Heart left ventricle (tissue), 16 donors: Measurements from ENCODE around the gene XDH. TPM values are rescaled to one million over a fixed set of nuclear protein-coding genes. Genes with fewer than 3 reads are reported as not detected.

Source experiments
- ATAC-seq, 4 donors: fragments of 200-7000 bp; cut with Tn5 transposase; one replicate each; pipeline ENCODE4 v1.9.1; 2020 to 2022; ENCODE audit warnings: moderate library complexity in 4 of 4, mild to moderate bottlenecking in 3 of 4, moderate number of reproducible peaks in 1 of 4
- DNase-seq, 5 donors: peaks; one replicate each; pipeline ENCODE4 v3.0.0-alpha.2; 2020
- H3K27ac ChIP-seq, 12 donors: fragments of 200-600 bp; sonication (generic) in 4 of 12; one replicate each; pipeline versions ENCODE4 v1.5.0 to v1.8.0; 2016 to 2022; ENCODE audit warnings: mild to moderate bottlenecking in 2 of 12
- H3K27me3 ChIP-seq, 9 donors: fragments of 200-600 bp; sonication (generic) in 2 of 9; one replicate each; pipeline versions ENCODE4 v1.5.1 to v1.8.0; 2016 to 2022; ENCODE audit warnings: mild to moderate bottlenecking in 3 of 9
- H3K36me3 ChIP-seq, 9 donors: fragments of 200-600 bp; sonication (generic) in 2 of 9; one replicate each; pipeline versions ENCODE4 v1.5.0 to v1.8.0; 2018 to 2022; ENCODE audit warnings: mild to moderate bottlenecking in 2 of 9
- H3K4me1 ChIP-seq, 12 donors: fragments of 200-600 bp; sonication (generic) in 4 of 12; one replicate each; pipeline versions ENCODE4 v1.5.0 to v1.8.0; 2016 to 2022; ENCODE audit warnings: mild to moderate bottlenecking in 3 of 12
- H3K4me3 ChIP-seq, 12 donors: fragments of 200-600 bp; sonication (generic) in 4 of 12; one replicate each; pipeline versions ENCODE4 v1.5.0 to v1.8.0; 2017 to 2022; ENCODE audit warnings: mild to moderate bottlenecking in 9 of 12, moderate library complexity in 4 of 12
- H3K9me3 ChIP-seq, 12 donors: fragments of 200-600 bp; sonication (generic) in 4 of 12; one replicate each; pipeline versions ENCODE4 v1.5.0 to v1.8.0; 2016 to 2022; ENCODE audit warnings: mild to moderate bottlenecking in 1 of 12
- POLR2A ChIP-seq, 2 donors: fragments of 450-650 bp; IDR thresholded peaks; one replicate each; pipeline ENCODE4 v1.6.1; 2017; ENCODE audit warnings: antibody characterized with exemption in 2 of 2, mild to moderate bottlenecking in 2 of 2, moderate library complexity in 2 of 2
- WGBS, 4 donors: extraction: QIAGEN DNeasy Blood & Tissue Kit in 2 of 4; methylation state at CpG; one replicate each; pipeline versions ENCODE4 v1.1.5 to v1.1.7; 2013 to 2018; 5-methylcytosine and 5-hydroxymethylcytosine counted together
- intact Hi-C, 10 donors: fragments of 100-400 bp; cut with DNase I; formaldehyde crosslinking; loops; one replicate each; pipeline versions ENCODE4 v1.11.1 to v1.14.2; 2022
- long read RNA-seq, 3 donors: library from polyadenylated mRNA; unstranded; transcript quantifications; one replicate each; pipeline ENCODE4 v2.0.0, GENCODE V29; 2020 to 2021
- polyA plus RNA-seq, 2 donors: library from polyadenylated mRNA; stranded (reverse); fragments of 200-250 nt; gene quantifications; one replicate each; pipeline ENCODE4 v1.2.3, GENCODE V29; 2013
- total RNA-seq, 9 donors: library from RNA; depleted of rRNA in 2 of 9; stranded (reverse); fragments of >200 nt in 2 of 9; fragmentation: NEBNext Ultra II Directional in 3 of 9; extraction: Animal tissue kit (Norgen Biotek cat#: 25700) in 3 of 9; gene quantifications; one replicate each; pipeline versions ENCODE4 v1.1.0 to v1.2.4, GENCODE V29; 2016 to 2023
- TF ChIP-seq, protein P1 (sequence below), 12 donors: fragments of 200-600 bp; sonication (generic) in 4 of 12; IDR thresholded peaks; one replicate each; pipeline versions ENCODE4 v1.5.0 to v1.8.0; 2018 to 2022; ENCODE audit warnings: antibody characterized with exemption in 12 of 12, mild to moderate bottlenecking in 5 of 12
- donor health status: ischemic (EF 13 %, LVEDD 7.1; RV severe dilation, severe dysfunction).
- donor health status: healthy with polysubstance abuse.
- donor health status: DM: no; HTN: yes; CAD: no.
- donor health status: DM: no; HTN: no; CAD: no.
- donor health status: ischemic (EF 25% LVEDD 6.9; RV normal size, moderate dysfunction).
- donor health status: ischemic (EF 25% LVEDD 5.7; RV mildly dilated, moderate dysfunction).
- donor health status: healthy.
- donor health status: DM: yes; HTN: yes; CAD: no.
- donor health status: ischemic (EF 35%, LVEDD 5.7; RV mildly dilated, moderate dysfunction).
- donor health status: nonischemic (EF 11% LVEDD 7.7; RV severe dilation, severe dysfunction).
- donor health status: DM: yes; HTN: yes; CAD: no.
- donor health status: PGD.
- donor health status: ischemic (EF 29% LVEDD 5.4; RV normal size, mild dysfunction).
- donor health status: nonischemic (EF 23%, LVEDD 6.1; RV moderate dilation, normal function).

Gene XDH
- under 1 TPM in 1 of 9 donors, not detected in 8; 0.08 TPM for total RNA-seq
- polyA plus RNA-seq, result under 1 TPM in 1 of 2 donors, not detected in 1; 0.06 TPM
- long read RNA-seq, donor 1, result 0 reads
- long read RNA-seq, donor 2, result 0 reads
- long read RNA-seq, donor 3, result 0 reads

DNA sequence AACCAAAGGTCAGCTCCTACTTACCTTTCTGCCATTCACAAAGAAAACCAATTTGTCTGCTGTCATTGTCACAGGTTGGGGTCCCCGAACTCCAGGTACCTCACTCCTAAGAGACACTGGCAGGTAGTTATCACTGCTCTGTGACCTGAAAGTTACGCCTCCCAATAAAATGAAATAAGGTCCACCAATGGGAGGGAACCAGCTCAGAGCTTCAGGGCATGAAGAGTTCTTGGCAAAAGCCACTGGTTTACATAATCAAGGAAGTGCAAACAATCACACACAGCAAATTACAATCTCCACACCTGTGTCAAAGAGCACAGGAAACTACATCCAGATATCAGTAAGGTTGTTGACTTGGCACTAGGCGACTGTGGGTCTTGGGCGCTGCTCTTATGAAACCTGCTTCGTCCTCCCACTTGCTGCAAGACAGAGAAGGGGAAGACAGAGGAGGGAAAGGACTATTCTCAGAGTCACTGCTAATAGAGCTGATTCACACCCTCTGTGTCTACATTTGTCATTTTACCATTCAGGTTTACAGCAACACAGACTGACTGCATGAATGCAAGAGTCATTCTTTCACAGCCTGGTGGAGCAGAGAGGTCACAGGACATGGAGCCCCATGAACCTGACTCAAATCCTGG is at the start of gene XDH:
Gene XDH, minus strand, starts transcription at position 142 of the 641 bp plus-strand sequence. Its CDS starts 76 bp downstream, at position 66.
- Histone ChIP-seq H3K36me3 (no peaks in the 10 kb centered on the region), H3K4me1 (no peaks in the 10 kb centered on the region), H3K4me3 (no peak within 1 kb of the TSS), H3K27ac (no peak within 1 kb of the TSS), H3K9me3 (peaks cover 0 to 20% (median 12%) of the 10 kb centered on the region in 12 donors), H3K27me3 (no peaks in the 10 kb centered on the region)
- TF ChIP-seq, protein P1, sequence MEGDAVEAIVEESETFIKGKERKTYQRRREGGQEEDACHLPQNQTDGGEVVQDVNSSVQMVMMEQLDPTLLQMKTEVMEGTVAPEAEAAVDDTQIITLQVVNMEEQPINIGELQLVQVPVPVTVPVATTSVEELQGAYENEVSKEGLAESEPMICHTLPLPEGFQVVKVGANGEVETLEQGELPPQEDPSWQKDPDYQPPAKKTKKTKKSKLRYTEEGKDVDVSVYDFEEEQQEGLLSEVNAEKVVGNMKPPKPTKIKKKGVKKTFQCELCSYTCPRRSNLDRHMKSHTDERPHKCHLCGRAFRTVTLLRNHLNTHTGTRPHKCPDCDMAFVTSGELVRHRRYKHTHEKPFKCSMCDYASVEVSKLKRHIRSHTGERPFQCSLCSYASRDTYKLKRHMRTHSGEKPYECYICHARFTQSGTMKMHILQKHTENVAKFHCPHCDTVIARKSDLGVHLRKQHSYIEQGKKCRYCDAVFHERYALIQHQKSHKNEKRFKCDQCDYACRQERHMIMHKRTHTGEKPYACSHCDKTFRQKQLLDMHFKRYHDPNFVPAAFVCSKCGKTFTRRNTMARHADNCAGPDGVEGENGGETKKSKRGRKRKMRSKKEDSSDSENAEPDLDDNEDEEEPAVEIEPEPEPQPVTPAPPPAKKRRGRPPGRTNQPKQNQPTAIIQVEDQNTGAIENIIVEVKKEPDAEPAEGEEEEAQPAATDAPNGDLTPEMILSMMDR (IDR thresholded peaks at IDR 0.05), result no peak
- TF ChIP-seq POLR2A (IDR thresholded peaks at IDR 0.05), result no peak
- 75 to 89% (median 81%) methylated on average over 5 of the region's 5 CpGs for WGBS, 4 donors
- ATAC-seq (no peak), DNase-seq (no peak)
- intact Hi-C loops, result no loop called here

DNA sequence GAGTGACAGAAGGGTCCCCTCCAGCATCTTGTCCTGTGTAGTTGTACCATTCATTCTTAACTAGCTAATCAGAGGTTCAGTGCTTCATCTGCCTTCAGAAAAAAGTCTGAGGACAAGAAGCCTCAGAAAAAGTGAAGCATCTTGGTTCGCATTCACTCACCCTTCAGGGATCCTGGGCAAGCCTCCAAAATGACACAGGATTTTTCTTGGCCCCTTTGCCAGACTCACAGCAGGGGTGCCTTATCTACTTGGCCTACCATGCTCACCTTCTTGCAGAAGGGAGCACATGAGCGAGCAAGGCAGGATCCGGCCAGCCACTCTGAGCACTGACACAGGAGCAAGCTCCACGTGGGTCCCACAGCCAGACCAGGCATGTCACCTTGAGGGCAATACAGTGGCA is 43.1 kb upstream of the XDH start:
- Histone ChIP-seq H3K4me1 (no peaks in the 10 kb centered on the region), H3K27me3 (peaks cover 0 to 5% (median 0%) of the 10 kb centered on the region in 9 donors), H3K4me3 (no peak overlapping the region), H3K27ac (no peak overlapping the region), H3K9me3 (peaks cover 0 to 34% (median 24%) of the 10 kb centered on the region in 12 donors), H3K36me3 (no peaks in the 10 kb centered on the region)
- no peak for ATAC-seq
- no peak for DNase-seq
- intact Hi-C loops, result no loop called here
- WGBS, 4 donors, result 68 to 80% (median 72%) methylated on average over 1 to 4 of the region's 4 CpGs
- TF ChIP-seq POLR2A (IDR thresholded peaks at IDR 0.05), result no peak
- TF ChIP-seq, protein P1 (IDR thresholded peaks at IDR 0.05), result no peak

DNA sequence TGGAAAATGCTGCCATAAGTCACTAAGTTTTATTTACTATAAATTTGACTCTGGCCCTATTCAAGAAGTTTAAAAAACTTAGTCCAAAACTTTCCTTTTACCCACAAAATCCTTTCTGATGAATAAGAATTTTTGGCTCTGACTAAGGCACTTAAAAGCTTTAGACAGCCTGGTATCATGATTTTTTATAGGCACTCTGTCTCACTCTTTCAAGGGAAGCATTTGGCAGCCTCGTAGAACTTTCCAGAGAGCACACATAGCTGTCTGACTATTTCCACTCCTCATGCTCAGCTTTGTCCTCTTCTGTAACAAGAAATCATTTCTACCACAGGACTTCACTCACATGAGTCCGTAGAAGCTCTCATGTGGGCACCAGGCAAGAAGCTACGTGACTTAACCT is 32.3 kb upstream of the XDH start:
- no peak for ATAC-seq
- TF ChIP-seq POLR2A (IDR thresholded peaks at IDR 0.05), result no peak
- TF ChIP-seq, protein P1 (IDR thresholded peaks at IDR 0.05), result no peak

DNA sequence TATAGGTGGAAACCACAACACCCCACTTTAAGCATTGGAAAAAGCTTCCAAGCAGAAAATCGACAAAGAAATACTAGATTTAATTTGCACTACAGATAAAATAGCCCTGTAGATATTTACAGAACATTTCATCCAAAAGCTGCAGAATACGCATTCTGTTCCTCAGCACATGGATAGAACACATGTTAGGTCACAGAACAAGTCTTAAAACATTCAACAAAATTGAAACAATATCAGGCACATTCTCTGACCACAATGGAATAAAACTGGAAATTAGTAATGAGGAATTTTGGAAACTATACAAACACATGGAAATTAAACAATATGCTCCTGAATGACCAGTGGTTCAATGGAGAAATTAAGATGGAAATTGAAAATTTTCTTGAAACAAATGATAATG is 27.8 kb upstream of the XDH start:
- H3K4me1 ChIP-seq, result no peaks in the 10 kb centered on the region
- no peaks in the 10 kb centered on the region for H3K27me3 ChIP-seq
- DNase-seq (no peak), ATAC-seq (no peak)
- H3K27ac ChIP-seq, result no peak overlapping the region
- no peaks in the 10 kb centered on the region for H3K36me3 ChIP-seq
- 77 to 84% (median 82%) methylated on average over 2 of the region's 2 CpGs for WGBS, 4 donors
- no peak for TF ChIP-seq POLR2A (IDR thresholded peaks at IDR 0.05)
- TF ChIP-seq, protein P1 (IDR thresholded peaks at IDR 0.05), result no peak
- intact Hi-C loops, result no loop called here
- no peak overlapping the region for H3K4me3 ChIP-seq
- peaks cover 0 to 9% (median 0%) of the 10 kb centered on the region in 12 donors for H3K9me3 ChIP-seq

More for the DNA sequence above, 32.3 kb upstream of the XDH start:
- Histone ChIP-seq H3K36me3 (no peaks in the 10 kb centered on the region), H3K4me1 (no peaks in the 10 kb centered on the region), H3K9me3 (peaks cover 0 to 18% (median 3%) of the 10 kb centered on the region in 12 donors), H3K4me3 (no peak overlapping the region), H3K27ac (no peak overlapping the region), H3K27me3 (peaks cover 0 to 3% (median 0%) of the 10 kb centered on the region in 9 donors)
- intact Hi-C loops, result no loop called here
- DNase-seq, result no peak
- WGBS, 4 donors, result 63 to 76% (median 67%) methylated on average over 3 of the region's 3 CpGs
